Measurements from ENCODE around the gene KLHDC9.
A peak's percentile ranks its signal among the peaks of the same experiment; 100 is the strongest.

The KLHDC9 gene

DNA sequence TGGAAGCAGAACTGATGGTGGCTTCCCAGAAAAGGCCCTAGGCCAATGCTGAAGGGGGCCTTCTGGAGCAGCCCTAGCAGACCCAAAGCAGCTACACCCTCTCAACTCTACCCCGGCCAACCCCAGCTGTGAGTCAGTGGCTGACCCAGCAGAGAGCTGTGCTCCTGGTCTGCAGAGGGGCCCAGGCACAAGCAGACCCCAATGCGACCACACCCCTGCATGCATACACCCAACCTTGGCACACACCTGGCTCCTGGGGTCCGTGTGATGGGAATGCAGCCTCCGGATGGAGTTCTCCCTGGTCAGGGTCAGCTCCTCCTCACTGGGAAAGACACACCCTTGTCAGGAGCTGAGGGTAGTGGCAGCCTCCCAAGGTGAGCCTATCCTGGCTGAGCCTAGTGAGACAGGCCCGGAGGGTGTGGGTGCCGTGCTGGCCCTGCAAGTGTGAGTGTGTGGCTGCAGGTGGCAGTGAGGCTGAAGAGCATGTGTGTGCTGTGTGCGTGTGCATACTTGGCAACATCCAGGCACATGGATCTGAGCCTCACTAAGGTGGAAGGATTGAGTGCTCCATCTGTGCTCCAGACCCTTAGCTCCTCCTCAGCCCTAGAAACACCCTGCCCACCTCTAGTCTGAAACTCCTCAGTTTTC lies 24.6 kb upstream of the KLHDC9 start:
- Histone ChIP-seq H3K27ac (no peak overlapping the region), H3K9me3 (ENCODE audit: severe bottlenecking) (no peaks in the 10 kb centered on the region), H3K4me3 (ENCODE audit: low read depth, low read length) (no peak overlapping the region), H3K36me3 (no peaks in the 10 kb centered on the region), H3K27me3 (ENCODE audit: insufficient read depth, low read depth, severe bottlenecking) (no peaks in the 10 kb centered on the region)
- TF ChIP-seq, protein P1, sequence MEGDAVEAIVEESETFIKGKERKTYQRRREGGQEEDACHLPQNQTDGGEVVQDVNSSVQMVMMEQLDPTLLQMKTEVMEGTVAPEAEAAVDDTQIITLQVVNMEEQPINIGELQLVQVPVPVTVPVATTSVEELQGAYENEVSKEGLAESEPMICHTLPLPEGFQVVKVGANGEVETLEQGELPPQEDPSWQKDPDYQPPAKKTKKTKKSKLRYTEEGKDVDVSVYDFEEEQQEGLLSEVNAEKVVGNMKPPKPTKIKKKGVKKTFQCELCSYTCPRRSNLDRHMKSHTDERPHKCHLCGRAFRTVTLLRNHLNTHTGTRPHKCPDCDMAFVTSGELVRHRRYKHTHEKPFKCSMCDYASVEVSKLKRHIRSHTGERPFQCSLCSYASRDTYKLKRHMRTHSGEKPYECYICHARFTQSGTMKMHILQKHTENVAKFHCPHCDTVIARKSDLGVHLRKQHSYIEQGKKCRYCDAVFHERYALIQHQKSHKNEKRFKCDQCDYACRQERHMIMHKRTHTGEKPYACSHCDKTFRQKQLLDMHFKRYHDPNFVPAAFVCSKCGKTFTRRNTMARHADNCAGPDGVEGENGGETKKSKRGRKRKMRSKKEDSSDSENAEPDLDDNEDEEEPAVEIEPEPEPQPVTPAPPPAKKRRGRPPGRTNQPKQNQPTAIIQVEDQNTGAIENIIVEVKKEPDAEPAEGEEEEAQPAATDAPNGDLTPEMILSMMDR (IDR thresholded peaks at IDR 0.05; ENCODE audit: low read depth, low read length) = peak; percentile 38; the same call in 1 of the 2 replicates
- peak; percentile 41 for DNase-seq

DNA sequence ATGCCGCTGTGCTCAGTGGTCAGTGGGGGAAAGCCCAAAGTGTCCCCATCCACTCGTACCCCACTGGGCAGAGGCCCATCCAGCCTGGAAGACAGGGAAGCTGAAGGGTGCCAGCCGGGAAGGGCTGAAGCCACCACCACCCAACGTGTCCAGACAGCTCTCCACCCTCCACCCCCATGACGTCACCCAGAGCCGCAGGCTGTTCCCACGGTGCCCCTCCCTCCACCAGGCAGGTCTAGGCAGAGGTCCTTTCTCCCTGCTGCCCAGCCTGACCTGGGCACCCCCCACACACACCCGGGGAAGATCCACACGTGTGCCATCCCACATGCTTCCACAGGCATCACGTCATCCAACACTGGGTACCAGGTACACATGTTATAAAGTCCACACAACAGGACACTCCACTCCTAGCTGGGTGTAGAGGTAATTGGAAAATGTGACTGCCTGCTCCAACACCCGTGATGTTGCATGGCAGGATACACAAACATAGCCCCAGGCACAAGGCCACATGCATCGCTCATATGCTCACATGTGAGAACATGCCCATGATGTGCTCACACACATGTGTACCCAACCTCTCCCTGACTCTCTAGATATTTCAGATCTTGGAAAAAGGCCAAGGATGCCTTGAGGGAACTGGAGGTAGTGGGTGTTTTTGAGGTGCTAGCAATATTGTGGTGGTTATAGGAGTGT lies 23.3 kb upstream of the KLHDC9 start:
- Histone ChIP-seq H3K27ac (no peak overlapping the region), H3K4me3 (ENCODE audit: low read depth, low read length) (no peak overlapping the region), H3K9me3 (ENCODE audit: severe bottlenecking) (no peaks in the 10 kb centered on the region), H3K36me3 (no peaks in the 10 kb centered on the region), H3K27me3 (ENCODE audit: insufficient read depth, low read depth, severe bottlenecking) (no peaks in the 10 kb centered on the region)
- TF ChIP-seq, protein P1 (IDR thresholded peaks at IDR 0.05; ENCODE audit: low read depth, low read length) = no peak
- peak; percentile 50 for DNase-seq

DNA sequence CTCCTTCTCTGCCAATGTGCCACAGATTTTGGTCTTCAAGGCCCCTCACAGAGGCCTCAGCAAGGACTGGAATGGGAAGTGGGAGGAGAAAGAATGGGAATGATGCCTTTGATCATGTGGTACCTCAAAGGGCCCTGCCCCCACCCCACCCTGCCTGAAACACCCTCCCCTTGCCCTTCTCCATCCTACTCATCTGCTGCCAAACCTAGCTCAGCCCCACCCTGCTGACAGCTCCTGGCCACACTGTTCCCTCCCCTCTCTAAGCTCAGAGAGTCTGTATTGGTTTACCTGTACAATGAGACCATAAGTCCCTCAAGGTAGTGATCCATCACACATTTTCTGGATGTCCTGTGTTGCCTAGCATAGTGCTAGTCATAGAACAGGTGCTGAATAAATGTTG lies 21.8 kb upstream of the KLHDC9 start:
- DNase-seq = no peak
- Histone ChIP-seq H3K4me3 (ENCODE audit: low read depth, low read length) (no peak overlapping the region), H3K27me3 (ENCODE audit: insufficient read depth, low read depth, severe bottlenecking) (no peaks in the 10 kb centered on the region), H3K36me3 (no peaks in the 10 kb centered on the region), H3K27ac (no peak overlapping the region), H3K9me3 (ENCODE audit: severe bottlenecking) (no peaks in the 10 kb centered on the region)
- TF ChIP-seq, protein P1 (IDR thresholded peaks at IDR 0.05; ENCODE audit: low read depth, low read length) = no peak

DNA sequence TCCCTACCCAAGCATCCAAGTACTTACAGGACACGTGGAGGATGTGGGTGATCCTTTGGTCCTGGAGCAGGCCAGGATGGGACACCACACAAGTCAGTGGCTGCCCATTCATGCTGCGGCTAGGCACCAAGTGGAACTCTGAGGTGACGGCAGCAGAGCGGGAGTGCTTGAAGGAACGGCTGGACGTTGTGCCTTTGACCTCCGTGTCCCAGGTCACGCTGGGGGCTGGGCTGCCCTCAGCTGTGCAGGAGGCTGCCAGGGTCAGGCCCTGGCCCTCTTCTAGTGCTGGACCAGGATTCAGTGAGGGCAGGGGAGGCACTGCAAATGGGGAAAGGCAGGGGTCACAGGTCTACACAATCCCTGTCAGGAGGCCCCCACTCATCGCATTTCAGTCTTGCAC lies 20.7 kb upstream of the KLHDC9 start:
- no peaks in the 10 kb centered on the region for H3K27me3 ChIP-seq (ENCODE audit: insufficient read depth, low read depth, severe bottlenecking)
- H3K9me3 ChIP-seq (ENCODE audit: severe bottlenecking) = no peaks in the 10 kb centered on the region
- no peak overlapping the region for H3K4me3 ChIP-seq (ENCODE audit: low read depth, low read length)
- H3K36me3 ChIP-seq = no peaks in the 10 kb centered on the region
- no peak overlapping the region for H3K27ac ChIP-seq
- DNase-seq = no peak
- TF ChIP-seq, protein P1 (IDR thresholded peaks at IDR 0.05; ENCODE audit: low read depth, low read length) = no peak

DNA sequence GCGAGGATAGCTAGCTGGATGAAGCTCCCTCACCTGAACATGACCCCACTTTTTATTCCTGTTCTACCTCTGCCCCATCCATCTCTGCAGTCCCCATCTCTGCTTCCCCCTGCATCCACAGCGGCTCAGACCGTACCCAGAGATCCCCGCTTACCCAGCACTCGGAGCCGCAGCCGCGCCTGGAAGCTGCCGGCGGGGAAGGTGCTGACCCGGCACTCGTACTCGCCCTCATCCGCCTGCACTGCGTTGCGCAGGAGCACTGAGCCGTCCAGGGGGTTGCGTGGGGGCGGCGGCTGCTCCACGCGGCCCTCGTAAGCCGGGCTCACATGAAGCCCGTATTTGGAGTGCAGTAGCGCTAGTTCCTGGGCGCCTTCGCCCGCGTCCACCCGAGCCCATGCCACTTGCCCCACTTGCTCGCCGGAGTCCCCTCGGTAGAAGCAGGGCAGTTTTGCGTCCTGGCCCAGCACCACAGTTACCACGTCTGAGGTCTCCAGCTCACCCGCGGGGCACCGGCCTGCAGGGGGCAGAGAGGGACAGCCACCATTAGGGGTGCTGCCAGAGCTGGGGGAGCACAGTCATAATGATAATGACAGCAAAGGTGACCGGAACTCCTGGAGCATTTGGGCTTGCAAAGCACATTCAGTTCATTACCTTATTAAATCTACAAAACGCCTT lies 18.6 kb upstream of the KLHDC9 start:
- no peaks in the 10 kb centered on the region for H3K27me3 ChIP-seq (ENCODE audit: insufficient read depth, low read depth, severe bottlenecking)

More for the DNA sequence above, 18.6 kb upstream of the KLHDC9 start:
- no peak overlapping the region for H3K4me3 ChIP-seq (ENCODE audit: low read depth, low read length)
- H3K36me3 ChIP-seq = no peaks in the 10 kb centered on the region
- no peaks in the 10 kb centered on the region for H3K9me3 ChIP-seq (ENCODE audit: severe bottlenecking)
- TF ChIP-seq, protein P1 (IDR thresholded peaks at IDR 0.05; ENCODE audit: low read depth, low read length) = peak; percentile 17; the same call in 1 of the 2 replicates
- no peak for DNase-seq
- no peak overlapping the region for H3K27ac ChIP-seq
